ENCODE data around the gene ZNF804A. TPM values are rescaled to one million over a fixed set of nuclear protein-coding genes. Genes with fewer than 3 reads are reported as not detected.

Gene ZNF804A
- total and polyA plus RNA-seq, 2 of the 8 experiments (the other 6 are each of a cell fraction or from before 2014, with no cell fraction given), result 0.02 TPM; not detected in 1

- Histone ChIP-seq H4K20me1 (replicated peaks in 1 of 2; ENCODE audit: control insufficient read depth in 1 of 2, insufficient read depth in 2 of 2, low read length in 2 of 2) (no peaks in the 10 kb centered on the region), H3K27ac (ENCODE audit: low read depth, low read length) (no peak overlapping the region), H3K79me2 (ENCODE audit: control insufficient read depth in 1 of 2, insufficient read depth in 2 of 2, low read length in 2 of 2) (no peaks in the 10 kb centered on the region), H3K56ac (replicated peaks; ENCODE audit: insufficient read length, low read depth, low read length) (no peak overlapping the region), H3K4me1 (replicated peaks in 1 of 4; ENCODE audit: control insufficient read depth in 3 of 4, insufficient read depth in 4 of 4, low read length in 3 of 4) (no peaks in the 10 kb centered on the region; a peak in 1 of 7 replicates), H3K36me3 (ENCODE audit: control insufficient read depth in 2 of 4, insufficient read depth in 4 of 4, low read length in 3 of 4) (no peaks in the 10 kb centered on the region), H2AFZ (ENCODE audit: low read length) (no peak overlapping the region), H3K4me2 (ENCODE audit: insufficient read depth in 1 of 2, low read depth in 2 of 2, low read length in 2 of 2) (no peak overlapping the region), H4K5ac (ENCODE audit: insufficient read length, low read depth, low read length) (no peak overlapping the region), H3K79me1 (ENCODE audit: low read depth, low read length) (no peaks in the 10 kb centered on the region), H2BK5ac (ENCODE audit: low read depth, low read length) (no peak overlapping the region), H2BK120ac (replicated peaks; ENCODE audit: low read depth, low read length) (no peak overlapping the region), H2BK12ac (ENCODE audit: low read depth, low read length) (no peak overlapping the region), H4K8ac (ENCODE audit: extremely low read depth, insufficient read depth, low read length) (no peak overlapping the region), H2AK5ac (ENCODE audit: low read depth, low read length) (no peak overlapping the region), H2BK15ac (ENCODE audit: low read length) (no peak overlapping the region), H3K4me3 (ENCODE audit: extremely low read depth in 1 of 4, insufficient read depth in 2 of 4, low read depth in 3 of 4, low read length in 4 of 4) (no peak overlapping the region), H3K23ac (ENCODE audit: insufficient read length) (no peak overlapping the region), H2BK20ac (ENCODE audit: low read length) (no peak overlapping the region), H3K4ac (replicated peaks; ENCODE audit: insufficient read length, low read depth, low read length) (no peak overlapping the region), H3K9ac (replicated peaks in 1 of 4; ENCODE audit: extremely low read depth in 1 of 4, low read depth in 3 of 4, low read length in 3 of 4) (no peak overlapping the region), H3K27me3 (replicated peaks in 1 of 4; ENCODE audit: control insufficient read depth in 3 of 4, extremely low read depth in 1 of 4, insufficient read depth in 3 of 4, low read length in 3 of 4) (no peaks in the 10 kb centered on the region), H3K9me3 (ENCODE audit: insufficient read depth in 2 of 2, low read depth in 1 of 2, low read length in 1 of 2) (no peaks in the 10 kb centered on the region), H3K14ac (ENCODE audit: insufficient read length) (no peak overlapping the region), H3K23me2 (ENCODE audit: low read depth, low read length) (no peaks in the 10 kb centered on the region), H3K18ac (ENCODE audit: extremely low read depth, low read length) (no peak overlapping the region), H4K91ac (replicated peaks; ENCODE audit: insufficient read length, low read length) (no peak overlapping the region)
- DNase-seq (ENCODE audit: low read depth in 1 of 2, low spot score in 2 of 2) (no peak), FAIRE-seq (no peak)
- ChIA-PET CTCF (ENCODE audit: partially characterized antibody) (no interaction called here), POLR2A (ENCODE audit: partially characterized antibody) (no interaction called here)
- WGBS, 2 experiments (ENCODE audit: extremely low coverage in 1 of 2, insufficient coverage in 1 of 2, insufficient read length in 1 of 2, insufficient replicate concordance in 2 of 2, low coverage in 1 of 2, low lambda C conversion rate in 2 of 2, missing lambda C conversion rate in 1 of 2), result 91% methylated on average over 1 of the region's 1 CpG; no CpG with 5 or more reads in 1 of the 2 experiments
- TF ChIP-seq CHD1 (IDR thresholded peaks at IDR 0.05; ENCODE audit: low read depth, low read length) (no peak), POLR2A (IDR thresholded peaks at IDR 0.05; ENCODE audit: control extremely low read depth in 1 of 2, low read depth in 2 of 2, low read length in 2 of 2) (no peak), SRF (IDR thresholded peaks at IDR 0.05; ENCODE audit: low read depth, low read length) (no peak), EP300 (IDR thresholded peaks at IDR 0.05; ENCODE audit: borderline replicate concordance in 1 of 2, low read depth in 2 of 2, low read length in 2 of 2) (no peak), USF2 (IDR thresholded peaks at IDR 0.05; ENCODE audit: low read length) (no peak), TEAD4 (IDR thresholded peaks at IDR 0.05; ENCODE audit: low read depth, low read length) (no peak), RXRA (IDR thresholded peaks at IDR 0.05; ENCODE audit: insufficient read depth, low read depth, low read length) (no peak), POLR2AphosphoS5 (IDR thresholded peaks at IDR 0.05; ENCODE audit: low read depth, low read length) (no peak)
These were observed 306.7 kb downstream of the ZNF804A start for GRCh38 chr2:184904991-184905390.

All from H1 (cell line).